ENCODE results near the gene MCTP1.
A peak's percentile ranks its signal among the peaks of the same experiment; 100 is the strongest.

The MCTP1 gene

GRCh38 chr5:94820488-94820887, 464.4 kb downstream of the MCTP1 start:
- Histone ChIP-seq H3K9ac (ENCODE audit: low read depth, low read length) (no peak overlapping the region), H3K4me1 (ENCODE audit: control insufficient read depth, insufficient read depth, low read length) (no peaks in the 10 kb centered on the region)

GRCh38 chr5:94818904-94819303, 466.0 kb downstream of the MCTP1 start:
- Histone ChIP-seq H3K4me1 (ENCODE audit: control insufficient read depth, insufficient read depth, low read length) (no peaks in the 10 kb centered on the region), H3K9ac (ENCODE audit: low read depth, low read length) (no peak overlapping the region), H3K36me3 (ENCODE audit: insufficient read depth, low read length) (no peaks in the 10 kb centered on the region), H3K9me3 (replicated peaks; ENCODE audit: low read length) (no peaks in the 10 kb centered on the region), H3K4me2 (ENCODE audit: low read length) (no peak overlapping the region), H3K4me3 (ENCODE audit: low read length) (no peak overlapping the region), H3K27me3 (ENCODE audit: control insufficient read depth, insufficient read depth, low read length) (no peaks in the 10 kb centered on the region)

More at GRCh38 chr5:94820488-94820887, 464.4 kb downstream of the MCTP1 start:
- Histone ChIP-seq H3K27me3 (ENCODE audit: control insufficient read depth, insufficient read depth, low read length) (no peaks in the 10 kb centered on the region), H3K4me2 (ENCODE audit: low read length) (no peak overlapping the region), H3K4me3 (ENCODE audit: low read length) (no peak overlapping the region), H3K36me3 (ENCODE audit: insufficient read depth, low read length) (no peaks in the 10 kb centered on the region), H3K9me3 (replicated peaks; ENCODE audit: low read length) (no peaks in the 10 kb centered on the region)

DNA sequence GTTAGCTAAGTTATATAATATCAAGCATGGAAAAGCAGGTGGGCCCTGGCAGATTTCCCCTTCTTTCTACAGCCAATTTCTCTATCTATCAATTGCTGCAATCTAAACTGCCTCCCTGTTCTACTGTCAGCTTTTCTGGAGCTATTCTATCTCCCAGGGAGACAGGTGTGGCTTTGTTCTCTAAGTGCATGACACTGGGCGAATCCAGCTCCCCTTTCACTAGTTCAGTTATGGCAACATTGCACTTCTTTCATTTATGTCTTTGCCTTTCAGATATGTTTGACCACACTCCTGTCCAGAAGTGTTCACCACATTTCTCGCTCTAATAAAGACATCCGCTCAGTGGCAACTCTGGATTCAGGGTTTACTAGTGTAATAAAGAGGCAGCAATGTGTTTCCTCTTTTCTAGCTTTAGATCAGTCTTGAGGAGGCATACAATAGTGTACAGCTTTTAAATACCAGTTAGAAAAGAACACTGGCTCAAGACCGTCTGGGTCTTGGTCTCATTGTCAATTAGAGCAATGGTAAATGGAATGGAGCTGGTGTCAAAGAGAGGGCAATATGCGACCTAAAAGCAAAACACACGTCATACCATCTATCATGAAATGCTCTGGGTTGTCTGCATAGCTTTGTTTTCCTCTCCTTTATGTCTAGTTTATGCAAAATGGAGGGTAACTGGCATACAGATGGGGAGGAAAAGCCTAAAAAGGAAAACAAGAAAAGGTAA, 469.4 kb downstream of the MCTP1 start:
- H3K36me3 ChIP-seq (ENCODE audit: insufficient read depth, low read length): no peaks in the 10 kb centered on the region
- H3K9me3 ChIP-seq (replicated peaks; ENCODE audit: low read length): no peaks in the 10 kb centered on the region
- no peaks in the 10 kb centered on the region for H3K4me1 ChIP-seq (ENCODE audit: control insufficient read depth, insufficient read depth, low read length)
- H3K27me3 ChIP-seq (ENCODE audit: control insufficient read depth, insufficient read depth, low read length): no peaks in the 10 kb centered on the region
- no peak overlapping the region for H3K4me3 ChIP-seq (ENCODE audit: low read length)
- no peak overlapping the region for H3K9ac ChIP-seq (ENCODE audit: low read depth, low read length)
- H3K4me2 ChIP-seq (ENCODE audit: low read length): no peak overlapping the region

DNA sequence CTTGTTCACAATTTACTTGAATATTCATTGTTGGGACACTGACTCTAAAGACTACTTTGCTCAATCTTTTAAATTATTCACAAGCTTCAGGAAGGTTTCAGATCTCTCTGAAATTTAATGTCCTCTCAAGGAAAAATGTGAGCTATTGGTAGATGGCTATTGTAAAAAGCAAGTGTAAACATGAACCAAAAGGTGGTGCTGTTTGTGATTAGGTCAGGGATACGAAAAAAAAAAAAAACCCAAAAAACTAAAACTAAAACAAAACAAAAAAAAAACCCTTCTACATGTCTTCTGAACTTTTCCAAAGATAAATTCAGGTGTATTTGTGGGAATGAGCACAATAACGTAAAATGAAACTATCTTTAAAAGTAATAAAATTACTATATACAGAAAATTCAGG, 472.7 kb downstream of the MCTP1 start:
- peaks cover 2% of the 10 kb centered on the region for H3K36me3 ChIP-seq (ENCODE audit: insufficient read depth, low read length)
- H3K4me2 ChIP-seq (ENCODE audit: low read length): no peak overlapping the region

DNA sequence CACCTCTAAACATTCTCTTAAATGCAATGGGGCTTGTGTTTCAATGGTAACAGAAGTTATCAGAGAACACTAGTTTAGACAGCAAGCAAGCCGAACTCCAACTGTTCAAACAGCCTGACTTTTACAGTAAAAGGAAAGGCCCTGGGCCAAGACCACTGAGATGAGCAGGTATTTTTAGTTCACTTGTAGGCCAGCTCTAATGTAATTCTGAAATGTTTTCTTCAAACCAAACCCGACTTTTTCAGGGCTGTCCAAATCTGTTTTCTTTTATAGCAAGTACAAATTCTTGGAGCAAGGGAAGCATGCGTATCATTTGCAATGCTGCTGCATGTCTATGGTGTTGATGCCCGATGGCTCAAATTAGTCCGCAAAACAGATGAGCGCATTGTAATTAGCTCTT, 473.6 kb downstream of the MCTP1 start:
- no peaks in the 10 kb centered on the region for H3K27me3 ChIP-seq (ENCODE audit: control insufficient read depth, insufficient read depth, low read length)
- H3K4me1 ChIP-seq (ENCODE audit: control insufficient read depth, insufficient read depth, low read length): no peaks in the 10 kb centered on the region
- no peaks in the 10 kb centered on the region for H3K9me3 ChIP-seq (replicated peaks; ENCODE audit: low read length)
- H3K4me3 ChIP-seq (ENCODE audit: low read length): no peak overlapping the region
- peaks cover 2% of the 10 kb centered on the region for H3K36me3 ChIP-seq (ENCODE audit: insufficient read depth, low read length)
- H3K9ac ChIP-seq (ENCODE audit: low read depth, low read length): no peak overlapping the region
- no peak overlapping the region for H3K4me2 ChIP-seq (ENCODE audit: low read length)

More for the DNA sequence above, 472.7 kb downstream of the MCTP1 start:
- no peaks in the 10 kb centered on the region for H3K27me3 ChIP-seq (ENCODE audit: control insufficient read depth, insufficient read depth, low read length)
- no peaks in the 10 kb centered on the region for H3K4me1 ChIP-seq (ENCODE audit: control insufficient read depth, insufficient read depth, low read length)
- no peaks in the 10 kb centered on the region for H3K9me3 ChIP-seq (replicated peaks; ENCODE audit: low read length)
- no peak overlapping the region for H3K4me3 ChIP-seq (ENCODE audit: low read length)
- no peak overlapping the region for H3K9ac ChIP-seq (ENCODE audit: low read depth, low read length)

DNA sequence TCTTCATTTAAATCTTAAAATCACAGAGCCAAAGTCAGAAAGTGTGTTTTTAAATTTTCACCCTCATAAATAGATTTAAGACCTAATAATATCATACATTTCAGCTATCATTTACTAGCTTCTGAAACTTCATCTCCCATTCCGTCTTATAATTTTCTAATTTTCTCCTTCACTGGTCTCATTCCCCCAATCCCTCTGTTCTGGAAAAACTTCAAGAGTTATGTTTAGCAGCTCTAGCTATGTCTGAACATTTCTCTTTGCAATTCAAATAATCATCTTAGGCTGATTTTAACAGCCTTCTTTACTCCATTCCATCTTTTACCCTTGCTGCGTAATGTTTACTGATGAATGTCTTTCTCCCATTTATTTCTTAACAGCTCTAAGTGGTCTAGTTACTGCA, 474.0 kb downstream of the MCTP1 start:
- H3K4me3 ChIP-seq (ENCODE audit: low read length): no peak overlapping the region
- no peaks in the 10 kb centered on the region for H3K4me1 ChIP-seq (ENCODE audit: control insufficient read depth, insufficient read depth, low read length)
- H3K27me3 ChIP-seq (ENCODE audit: control insufficient read depth, insufficient read depth, low read length): no peaks in the 10 kb centered on the region
- H3K9me3 ChIP-seq (replicated peaks; ENCODE audit: low read length): no peaks in the 10 kb centered on the region
- H3K36me3 ChIP-seq (ENCODE audit: insufficient read depth, low read length): peaks cover 2% of the 10 kb centered on the region
- no peak overlapping the region for H3K9ac ChIP-seq (ENCODE audit: low read depth, low read length)
- H3K4me2 ChIP-seq (ENCODE audit: low read length): no peak overlapping the region

- peaks cover 2% of the 10 kb centered on the region for H3K36me3 ChIP-seq (ENCODE audit: insufficient read depth, low read length)
- no peak overlapping the region for H3K4me2 ChIP-seq (ENCODE audit: low read length)
- H3K4me3 ChIP-seq (ENCODE audit: low read length): no peak overlapping the region
These were observed 474.6 kb downstream of the MCTP1 start for GRCh38 chr5:94810281-94810680.

GRCh38 chr5:94808497-94808896, 476.4 kb downstream of the MCTP1 start:
- H3K4me1 ChIP-seq (ENCODE audit: control insufficient read depth, insufficient read depth, low read length): no peaks in the 10 kb centered on the region
- H3K36me3 ChIP-seq (ENCODE audit: insufficient read depth, low read length): peaks cover 2% of the 10 kb centered on the region
- H3K4me3 ChIP-seq (ENCODE audit: low read length): no peak overlapping the region
- no peak overlapping the region for H3K9ac ChIP-seq (ENCODE audit: low read depth, low read length)
- H3K4me2 ChIP-seq (ENCODE audit: low read length): no peak overlapping the region
- no peaks in the 10 kb centered on the region for H3K27me3 ChIP-seq (ENCODE audit: control insufficient read depth, insufficient read depth, low read length)
- H3K9me3 ChIP-seq (replicated peaks; ENCODE audit: low read length): no peaks in the 10 kb centered on the region

More at GRCh38 chr5:94810281-94810680, 474.6 kb downstream of the MCTP1 start:
- no peaks in the 10 kb centered on the region for H3K9me3 ChIP-seq (replicated peaks; ENCODE audit: low read length)
- H3K27me3 ChIP-seq (ENCODE audit: control insufficient read depth, insufficient read depth, low read length): no peaks in the 10 kb centered on the region
- H3K4me1 ChIP-seq (ENCODE audit: control insufficient read depth, insufficient read depth, low read length): no peaks in the 10 kb centered on the region
- no peak overlapping the region for H3K9ac ChIP-seq (ENCODE audit: low read depth, low read length)

GRCh38 chr5:94807985-94808384, 476.9 kb downstream of the MCTP1 start:
- no peak overlapping the region for H3K4me2 ChIP-seq (ENCODE audit: low read length)
- no peak overlapping the region for H3K9ac ChIP-seq (ENCODE audit: low read depth, low read length)
- no peaks in the 10 kb centered on the region for H3K27me3 ChIP-seq (ENCODE audit: control insufficient read depth, insufficient read depth, low read length)
- no peaks in the 10 kb centered on the region for H3K4me1 ChIP-seq (ENCODE audit: control insufficient read depth, insufficient read depth, low read length)
- peaks cover 2% of the 10 kb centered on the region for H3K36me3 ChIP-seq (ENCODE audit: insufficient read depth, low read length)
- H3K4me3 ChIP-seq (ENCODE audit: low read length): no peak overlapping the region
- no peaks in the 10 kb centered on the region for H3K9me3 ChIP-seq (replicated peaks; ENCODE audit: low read length)

DNA sequence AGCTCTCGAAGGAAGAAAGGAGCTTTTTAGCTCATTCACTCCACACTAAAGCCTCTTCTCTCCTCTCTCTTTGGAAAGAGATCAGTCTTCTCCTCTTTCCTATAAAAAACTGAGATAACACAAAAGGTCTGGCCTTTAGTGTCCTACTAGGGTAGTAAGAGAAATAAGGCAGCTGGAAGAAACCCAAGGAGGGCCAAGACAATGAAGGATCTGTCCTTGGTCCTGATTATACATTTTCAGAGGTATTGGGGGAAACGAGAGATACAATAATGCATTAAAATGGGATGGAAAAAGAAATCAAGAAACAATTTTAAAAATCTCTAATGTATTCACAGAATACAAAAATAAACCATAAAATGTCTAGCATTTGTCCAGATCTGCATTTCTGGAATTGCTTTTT, 482.4 kb downstream of the MCTP1 start:
- Histone ChIP-seq H3K36me3 (ENCODE audit: insufficient read depth, low read length) (no peaks in the 10 kb centered on the region), H3K9ac (ENCODE audit: low read depth, low read length) (no peak overlapping the region), H3K27me3 (ENCODE audit: control insufficient read depth, insufficient read depth, low read length) (no peaks in the 10 kb centered on the region), H3K9me3 (replicated peaks; ENCODE audit: low read length) (no peaks in the 10 kb centered on the region), H3K4me2 (ENCODE audit: low read length) (no peak overlapping the region), H3K4me3 (ENCODE audit: low read length) (no peak overlapping the region), H3K4me1 (ENCODE audit: control insufficient read depth, insufficient read depth, low read length) (no peaks in the 10 kb centered on the region)

- H3K4me3 ChIP-seq (ENCODE audit: low read length): no peak overlapping the region
- H3K27me3 ChIP-seq (ENCODE audit: control insufficient read depth, insufficient read depth, low read length): no peaks in the 10 kb centered on the region
- H3K4me2 ChIP-seq (ENCODE audit: low read length): no peak overlapping the region
- no peaks in the 10 kb centered on the region for H3K9me3 ChIP-seq (replicated peaks; ENCODE audit: low read length)
- no peak overlapping the region for H3K9ac ChIP-seq (ENCODE audit: low read depth, low read length)
- no peaks in the 10 kb centered on the region for H3K36me3 ChIP-seq (ENCODE audit: insufficient read depth, low read length)
- H3K4me1 ChIP-seq (ENCODE audit: control insufficient read depth, insufficient read depth, low read length): peaks cover 22% of the 10 kb centered on the region
These were observed 488.3 kb downstream of the MCTP1 start for GRCh38 chr5:94796586-94796985.

GRCh38 chr5:94793816-94794198, 491.1 kb downstream of the MCTP1 start:
- peak overlapping the region; percentile 31 for H3K4me3 ChIP-seq (ENCODE audit: low read length)
- H3K4me1 ChIP-seq (ENCODE audit: control insufficient read depth, insufficient read depth, low read length): peaks cover 22% of the 10 kb centered on the region
- peak overlapping the region; percentile 66 for H3K4me2 ChIP-seq (ENCODE audit: low read length)
- no peaks in the 10 kb centered on the region for H3K27me3 ChIP-seq (ENCODE audit: control insufficient read depth, insufficient read depth, low read length)
- no peaks in the 10 kb centered on the region for H3K36me3 ChIP-seq (ENCODE audit: insufficient read depth, low read length)
- peak overlapping the region; percentile 73 for H3K9ac ChIP-seq (ENCODE audit: low read depth, low read length)
- H3K9me3 ChIP-seq (replicated peaks; ENCODE audit: low read length): no peaks in the 10 kb centered on the region
